Vagina (tissue), 2 donors: ENCODE data around the gene CEACAM19. TPM values are rescaled to one million over a fixed set of nuclear protein-coding genes. Genes with fewer than 3 reads are reported as not detected.
"Not testable (repeated sequence)": the region's sequence is repeated elsewhere in the genome, so short reads cannot be mapped to it uniquely, and the experiment has no call there.

Experiments
- DNase-seq, 2 donors: peaks; one replicate each; pipeline ENCODE4 v3.0.0-alpha.2; 2017; ENCODE audit errors: extremely low spot score in 2 of 2
- H3K27ac ChIP-seq: fragments of 200-600 bp; sonication (generic); one replicate; pipeline ENCODE4 v1.5.1; 2019
- H3K27me3 ChIP-seq: fragments of 200-600 bp; sonication (generic); one replicate; pipeline ENCODE4 v1.5.1; 2019
- H3K36me3 ChIP-seq, 2 donors: fragments of 200-600 bp; sonication (generic); one replicate each; pipeline ENCODE4 v1.5.1; 2017 to 2019
- H3K4me1 ChIP-seq: fragments of 200-600 bp; sonication (generic); one replicate; pipeline ENCODE4 v1.5.1; 2019
- H3K4me3 ChIP-seq, 2 donors: fragments of 200-600 bp; sonication (generic); 1 replicate in 1 of 2; 2 replicates in 1 of 2; pipeline ENCODE4 v1.5.1; 2016 to 2019
- H3K9me3 ChIP-seq: fragments of 200-600 bp; sonication (generic); one replicate; pipeline ENCODE4 v1.5.1; 2019
- CTCF ChIP-seq, 3 experiments: fragments of 450-650 bp in 2 of 3; fragments of 200-600 bp in 1 of 3; sonication (generic) in 1 of 3; IDR thresholded peaks; one replicate each; pipeline ENCODE4 v1.5.1; 2017 to 2019; ENCODE audit warnings: antibody characterized with exemption in 3 of 3, mild to moderate bottlenecking in 2 of 3, moderate library complexity in 2 of 3
- POLR2A ChIP-seq, 2 donors: fragments of 450-650 bp; IDR thresholded peaks; one replicate each; pipeline ENCODE4 v1.6.1; 2017; ENCODE audit warnings: antibody characterized with exemption in 2 of 2, mild to moderate bottlenecking in 2 of 2, moderate library complexity in 2 of 2
- POLR2AphosphoS5 ChIP-seq, 2 donors: sonication (generic); formaldehyde crosslinking; IDR thresholded peaks; one replicate each; pipeline ENCODE4 v1.9.0; 2017; ENCODE audit warnings: antibody characterized with exemption in 2 of 2, mild to moderate bottlenecking in 2 of 2, low read depth in 1 of 2; ENCODE audit not compliant: insufficient read depth in 1 of 2
- intact Hi-C: fragments of 100-400 bp; cut with DNase I; formaldehyde crosslinking; loops from one replicate; pipeline ENCODE4 v1.15.1; 2023
- total RNA-seq: library from RNA; depleted of rRNA; stranded (reverse); fragments of >200 nt; gene quantifications from one replicate; pipeline ENCODE4 v1.2.3, GENCODE V29; 2016

Gene CEACAM19
- total RNA-seq, 1 donor from 2014 or later = 7.1 TPM

- intact Hi-C loops = no loop called here
- no peak overlapping the region for H3K27ac ChIP-seq
- TF ChIP-seq POLR2A (IDR thresholded peaks at IDR 0.05) (no peak), POLR2AphosphoS5 (IDR thresholded peaks at IDR 0.05; ENCODE audit: insufficient read depth in 1 of 2, low read depth in 1 of 2) (no peak), CTCF (IDR thresholded peaks at IDR 0.05) (no peak)
These were observed 4.3 kb upstream of the CEACAM19 start for GRCh38 chr19:44666852-44667556.

GRCh38 chr19:44668985-44669764 is 2.1 kb upstream of the CEACAM19 start:
- Histone ChIP-seq H3K4me1 (no peaks in the 10 kb centered on the region), H3K9me3 (no peaks in the 10 kb centered on the region), H3K27ac (no peak overlapping the region), H3K27me3 (no peaks in the 10 kb centered on the region), H3K36me3 (no peaks in the 10 kb centered on the region), H3K4me3 (no peak overlapping the region)
- TF ChIP-seq CTCF (IDR thresholded peaks at IDR 0.05) = no peak
- TF ChIP-seq POLR2A (IDR thresholded peaks at IDR 0.05) = no peak
- TF ChIP-seq POLR2AphosphoS5 (IDR thresholded peaks at IDR 0.05; ENCODE audit: insufficient read depth in 1 of 2, low read depth in 1 of 2) = no peak
- no peak for DNase-seq
- intact Hi-C loops = no loop called here

More at GRCh38 chr19:44666852-44667556, 4.3 kb upstream of the CEACAM19 start:
- no peaks in the 10 kb centered on the region for H3K9me3 ChIP-seq
- peaks cover 11% of the 10 kb centered on the region for H3K4me1 ChIP-seq
- DNase-seq = no peak
- no peak overlapping the region for H3K4me3 ChIP-seq
- peaks cover 0 to 6% of the 10 kb centered on the region in 2 donors for H3K36me3 ChIP-seq
- H3K27me3 ChIP-seq = no peaks in the 10 kb centered on the region

- DNase-seq, H3K4me3 ChIP-seq, H3K27me3 ChIP-seq, H3K36me3 ChIP-seq, H3K9me3 ChIP-seq, intact Hi-C loops, H3K4me1 ChIP-seq, H3K27ac ChIP-seq: not testable (repeated sequence)
These were observed 1.3 kb upstream of the CEACAM19 start for GRCh38 chr19:44670027-44670426.

- intact Hi-C loops = no loop called here
- no peaks in the 10 kb centered on the region for H3K9me3 ChIP-seq
- H3K36me3 ChIP-seq = no peaks in the 10 kb centered on the region
- TF ChIP-seq CTCF (IDR thresholded peaks at IDR 0.05) = no peak
- no peak for TF ChIP-seq POLR2A (IDR thresholded peaks at IDR 0.05)
- TF ChIP-seq POLR2AphosphoS5 (IDR thresholded peaks at IDR 0.05; ENCODE audit: insufficient read depth in 1 of 2, low read depth in 1 of 2) = no peak
- DNase-seq = no peak
- H3K27ac ChIP-seq = no peak overlapping the region
- no peaks in the 10 kb centered on the region for H3K27me3 ChIP-seq
- peak overlapping the region in 1 of 2 donors; percentile 9 for H3K4me3 ChIP-seq
- no peaks in the 10 kb centered on the region for H3K4me1 ChIP-seq
These were observed 944 bp downstream of the CEACAM19 start for GRCh38 chr19:44672226-44672625.

- no peaks in the 10 kb centered on the region for H3K4me1 ChIP-seq
- H3K27ac ChIP-seq = no peak overlapping the region
- intact Hi-C loops = no loop called here
- no peak overlapping the region for H3K4me3 ChIP-seq
- no peaks in the 10 kb centered on the region for H3K27me3 ChIP-seq
- no peak for DNase-seq
- no peaks in the 10 kb centered on the region for H3K9me3 ChIP-seq
- H3K36me3 ChIP-seq = no peaks in the 10 kb centered on the region
- TF ChIP-seq CTCF (IDR thresholded peaks at IDR 0.05) (no peak), POLR2A (IDR thresholded peaks at IDR 0.05) (no peak), POLR2AphosphoS5 (IDR thresholded peaks at IDR 0.05; ENCODE audit: insufficient read depth in 1 of 2, low read depth in 1 of 2) (no peak)
These were observed 2.2 kb downstream of the CEACAM19 start for GRCh38 chr19:44673510-44673909.
